GM19238 (cell line): Measurements from ENCODE around the gene PLK3.
"Not testable (repeated sequence)": the region's sequence is repeated elsewhere in the genome, so short reads cannot be mapped to it uniquely, and the experiment has no call there.

Experiments used
- DNase-seq: peaks from one replicate; pipeline ENCODE4 v3.0.0; 2011; ENCODE audit warnings: low spot score; ENCODE audit not compliant: insufficient read length

The PLK3 gene

GRCh38 chr1:44827197-44828002 lies 27.2 kb downstream of the PLK3 start:
- DNase-seq, result no peak

- no peak for DNase-seq
Measured at GRCh38 chr1:44828003-44828651, 27.9 kb downstream of the PLK3 start.

- DNase-seq, result no peak
Measured at GRCh38 chr1:44828841-44829440, 28.8 kb downstream of the PLK3 start.

- DNase-seq, result no peak
Measured at GRCh38 chr1:44829506-44830384, 29.6 kb downstream of the PLK3 start.

- DNase-seq, result no peak
Measured at GRCh38 chr1:44830900-44831304, 30.7 kb downstream of the PLK3 start.

GRCh38 chr1:44831516-44831915 lies 31.3 kb downstream of the PLK3 start:
- no peak for DNase-seq

GRCh38 chr1:44832056-44832705 lies 32.0 kb downstream of the PLK3 start:
- no peak for DNase-seq

GRCh38 chr1:44834328-44834727 lies 34.2 kb downstream of the PLK3 start:
- DNase-seq, result no peak

GRCh38 chr1:44835738-44836675 lies 35.8 kb downstream of the PLK3 start:
- DNase-seq, result peak; percentile 85

GRCh38 chr1:44838294-44838693 lies 38.1 kb downstream of the PLK3 start:
- not testable (repeated sequence) for DNase-seq

GRCh38 chr1:44839576-44839975 lies 39.4 kb downstream of the PLK3 start:
- DNase-seq, result no peak

GRCh38 chr1:44842486-44842861 lies 42.3 kb downstream of the PLK3 start:
- DNase-seq, result no peak

GRCh38 chr1:44842862-44843655 lies 42.9 kb downstream of the PLK3 start, which contains the start of gene PTCH2:
TSS of gene PTCH2 (minus strand) at chr1:44843253. CDS start at chr1:44842932, 321 bp downstream.
- peak; percentile 58 for DNase-seq

GRCh38 chr1:44846985-44847384 lies 46.8 kb downstream of the PLK3 start:
- DNase-seq, result no peak

GRCh38 chr1:44847845-44848244 lies 47.7 kb downstream of the PLK3 start:
- DNase-seq, result no peak

GRCh38 chr1:44848456-44849181 lies 48.4 kb downstream of the PLK3 start:
- DNase-seq, result no peak

- no peak for DNase-seq
Measured at GRCh38 chr1:44849575-44850132, 49.5 kb downstream of the PLK3 start.

- DNase-seq, result no peak
Measured at GRCh38 chr1:44851308-44851707, 51.1 kb downstream of the PLK3 start.
